SK-N-SH (cell line): ENCODE results near the gene MEOX1. TPM values are rescaled to one million over a fixed set of nuclear protein-coding genes. Genes with fewer than 3 reads are reported as not detected.

Source experiments
- CTCF ChIA-PET: fragments of 300-600, 350-600 bp; formaldehyde crosslinking; extraction: SDS; loops from one replicate; lab custom pipeline; 2021; lab: Yijun Ruan, JAX
- POLR2A ChIA-PET: fragments of 350-600 bp; sonication (Branson Sonifier 250); formaldehyde crosslinking; extraction: SDS; loops from one replicate; lab custom pipeline; 2020; ENCODE audit warnings: antibody characterized with exemption, inconsistent platforms; lab: Yijun Ruan, JAX
- DNase-seq: peaks from one replicate; pipeline ENCODE4 v3.0.0; 2012
- H2AFZ ChIP-seq: fragments of 200-600 bp; sonication (generic); 2 replicates; pipeline ENCODE4 v1.8.1; 2016; ENCODE audit warnings: antibody characterized with exemption, mild to moderate bottlenecking, low read depth
- H3F3A ChIP-seq: fragments of 200-600 bp; sonication (generic); replicated peaks from 2 replicates; pipeline ENCODE3; 2016; ENCODE audit warnings: antibody characterized with exemption, mild to moderate bottlenecking; ENCODE audit not compliant: insufficient read depth
- H3K27ac ChIP-seq, 2 experiments: fragments of 200-500 bp in 1 of 2; fragments of 200-600 bp in 1 of 2; sonication (Bioruptor generic) in 1 of 2; sonication (generic), shearing (Covaris generic) in 1 of 2; 2 replicates each; pipeline versions ENCODE4 v1.5.1 to v1.6.1; 2014 to 2016; ENCODE audit warnings: low read depth in 2 of 2, inconsistent platforms in 1 of 2, low read length in 1 of 2, mild to moderate bottlenecking in 1 of 2, mixed read lengths in 1 of 2
- H3K27me3 ChIP-seq: fragments of 200-600 bp; sonication (generic), shearing (Covaris generic); 2 replicates; pipeline ENCODE4 v1.6.1; 2016; ENCODE audit warnings: mixed run types; ENCODE audit not compliant: insufficient read depth
- H3K36me3 ChIP-seq, 2 experiments: fragments of 200-500 bp in 1 of 2; fragments of 200-600 bp in 1 of 2; sonication (Bioruptor generic) in 1 of 2; sonication (generic) in 1 of 2; replicated peaks in 1 of 2; 2 replicates each; pipeline versions ENCODE3 to v1.5.1; 2014 to 2016; ENCODE audit warnings: low read length in 1 of 2, mild to moderate bottlenecking in 1 of 2; ENCODE audit not compliant: insufficient read depth in 2 of 2, control insufficient read depth in 1 of 2
- H3K4me1 ChIP-seq, 2 experiments: fragments of 200-500 bp in 1 of 2; fragments of 200-600 bp in 1 of 2; sonication (Bioruptor generic) in 1 of 2; sonication (generic), shearing (Covaris generic) in 1 of 2; 2 replicates each; pipeline versions ENCODE4 v1.5.1 to v1.6.1; 2014 to 2016; ENCODE audit warnings: low read depth in 1 of 2, low read length in 1 of 2, mixed run types in 1 of 2; ENCODE audit not compliant: insufficient read depth in 2 of 2, control insufficient read depth in 1 of 2
- H3K4me2 ChIP-seq: fragments of 200-600 bp; sonication (generic), shearing (Covaris generic); 2 replicates; pipeline ENCODE4 v1.6.1; 2017; ENCODE audit warnings: mixed run types
- H3K4me3 ChIP-seq, 2 experiments: fragments of 200-500 bp in 1 of 2; fragments of 200-600 bp in 1 of 2; sonication (Bioruptor generic) in 1 of 2; sonication (generic), shearing (Covaris generic) in 1 of 2; 2 replicates each; pipeline versions ENCODE4 v1.5.1 to v1.8.1; 2014 to 2016; ENCODE audit warnings: low read depth in 2 of 2, inconsistent platforms in 1 of 2, low read length in 1 of 2, mild to moderate bottlenecking in 1 of 2, mixed read lengths in 1 of 2, moderate library complexity in 1 of 2
- H3K79me2 ChIP-seq: fragments of 200-600 bp; sonication (generic); 2 replicates; pipeline ENCODE4 v1.8.1; 2017; ENCODE audit warnings: mild to moderate bottlenecking; ENCODE audit not compliant: insufficient read depth
- H3K9ac ChIP-seq: fragments of 200-600 bp; sonication (generic); 2 replicates; pipeline ENCODE4 v1.6.1; 2017; ENCODE audit warnings: mixed run types
- H3K9me2 ChIP-seq: fragments of 200-600 bp; sonication (generic); 2 replicates; pipeline ENCODE4 v1.6.1; 2017; ENCODE audit warnings: mixed run types
- H3K9me3 ChIP-seq: fragments of 200-600 bp; sonication (generic); 2 replicates; pipeline ENCODE4 v1.6.1; 2017; ENCODE audit warnings: mixed run types, mild to moderate bottlenecking, moderate library complexity
- H4K20me1 ChIP-seq: fragments of 200-600 bp; sonication (generic); 2 replicates; pipeline ENCODE4 v1.6.1; 2017; ENCODE audit warnings: mild to moderate bottlenecking, mixed run types; ENCODE audit not compliant: insufficient read depth
- CTCF ChIP-seq: fragments of 200-600 bp; sonication (generic); IDR thresholded peaks from 2 replicates; pipeline ENCODE4 v1.6.1; 2017; ENCODE audit warnings: antibody characterized with exemption, mild to moderate bottlenecking, moderate library complexity
- EP300 ChIP-seq, 2 experiments: IDR thresholded peaks; 2 replicates each; pipeline versions ENCODE4 v1.4.0 to v1.6.1; 2012; ENCODE audit warnings: borderline replicate concordance in 1 of 2, low read depth in 1 of 2, low read length in 1 of 2
- EZH2phosphoT487 ChIP-seq: fragments of 200-600 bp; sonication (generic); IDR thresholded peaks from 2 replicates; pipeline ENCODE4 v1.6.1; 2017; ENCODE audit warnings: low read depth, mixed run types, mild to moderate bottlenecking, antibody characterized with exemption, moderate library complexity, borderline replicate concordance
- FOSL2 ChIP-seq: IDR thresholded peaks from 2 replicates; pipeline ENCODE4 v1.4.0; 2012; ENCODE audit warnings: low read depth, mild to moderate bottlenecking, moderate library complexity, borderline replicate concordance
- FOXJ3 ChIP-seq: sonication (generic); formaldehyde crosslinking; IDR thresholded peaks from 2 replicates; pipeline ENCODE4 v1.5.1; 2020; ENCODE audit warnings: mild to moderate bottlenecking, missing genetic modification reagents
- GATA2 ChIP-seq: sonication (generic); formaldehyde crosslinking; IDR thresholded peaks from 2 replicates; pipeline ENCODE4 v1.5.0; 2020; ENCODE audit warnings: mild to moderate bottlenecking, missing genetic modification reagents
- IRF3 ChIP-seq: fragments of 150-350 bp; IDR thresholded peaks from 2 replicates; pipeline ENCODE4 v1.6.1; 2016; ENCODE audit warnings: mild to moderate bottlenecking, low read depth, low read length
- MAX ChIP-seq: IDR thresholded peaks from 2 replicates; pipeline ENCODE4 v1.4.0; 2012; ENCODE audit warnings: low read depth
- MEF2A ChIP-seq: IDR thresholded peaks from 2 replicates; pipeline ENCODE4 v1.4.0; 2012; ENCODE audit warnings: low read depth, borderline replicate concordance
- MXI1 ChIP-seq: IDR thresholded peaks from 2 replicates; pipeline ENCODE4 v1.6.1; 2012; ENCODE audit warnings: mild to moderate bottlenecking, low read depth, low read length, improper control_type of control experiment
- PBX3 ChIP-seq: IDR thresholded peaks from 2 replicates; pipeline ENCODE4; 2012
- POLR2AphosphoS5 ChIP-seq: IDR thresholded peaks from 2 replicates; pipeline ENCODE4 v1.6.1; 2012; ENCODE audit warnings: low read depth, low read length
- RAD21 ChIP-seq: IDR thresholded peaks from 2 replicates; pipeline ENCODE4 v1.6.1; 2012; ENCODE audit warnings: mild to moderate bottlenecking, low read length
- RCOR1 ChIP-seq: fragments of 150-350 bp; IDR thresholded peaks from 2 replicates; pipeline ENCODE4 v1.6.1; 2017; ENCODE audit warnings: antibody characterized with exemption, low read length
- RXRA ChIP-seq: IDR thresholded peaks from 2 replicates; pipeline ENCODE4 v1.4.0; 2012; ENCODE audit warnings: low read depth, mild to moderate bottlenecking, borderline replicate concordance
- SIN3A ChIP-seq: IDR thresholded peaks from 2 replicates; pipeline ENCODE4 v1.6.1; 2012; ENCODE audit warnings: low read depth, mild to moderate bottlenecking, low read length, moderate library complexity, borderline replicate concordance
- SMC3 ChIP-seq: IDR thresholded peaks from 2 replicates; pipeline ENCODE4 v1.6.1; 2012; ENCODE audit warnings: low read depth, low read length, improper control_type of control experiment
- TCF12 ChIP-seq: IDR thresholded peaks from 2 replicates; pipeline ENCODE4 v1.4.0; 2012
- USF2 ChIP-seq: fragments of 150-350 bp; IDR thresholded peaks from 2 replicates; pipeline ENCODE4 v1.6.1; 2017; ENCODE audit warnings: antibody characterized with exemption, low read length, low read depth, borderline replicate concordance
- ZBTB33 ChIP-seq: IDR thresholded peaks from 2 replicates; pipeline ENCODE4 v1.4.0; 2012; ENCODE audit warnings: low read depth, borderline replicate concordance
- WGBS: methylation state at CpG from one replicate; pipeline ENCODE4 v1.1.6; 2017; ENCODE audit warnings: low lambda C conversion rate; 5-methylcytosine and 5-hydroxymethylcytosine counted together
- polyA plus RNA-seq, 3 experiments: library from polyadenylated mRNA; depleted of rRNA; stranded (reverse); fragments of >200 nt; gene quantifications; 2 replicates each; pipeline ENCODE4 v1.2.3, GENCODE V29; 2012

MEOX1 gene
- polyA plus RNA-seq, 1 of the 3 experiments (the other 2 are of a cell fraction) = 0.05 TPM

GRCh38 chr17:43641416-43641815 is 20.3 kb downstream of the MEOX1 start:
- no peak overlapping the region for H3K27ac ChIP-seq
- CTCF ChIA-PET = interaction anchor here (1.2 to 6.0 kb wide), 3 partner anchors 32 to 125 kb away, joined by 5 to 28 read pairs (median 9); no protein-coding TSS in a partner anchor
- H3K9me2 ChIP-seq = no peaks in the 10 kb centered on the region
- H3K36me3 ChIP-seq = no peaks in the 10 kb centered on the region
- peaks cover 0 to 2% of the 10 kb centered on the region in 2 experiments; a peak in 1 of 4 replicates for H3K4me1 ChIP-seq
- no peak for DNase-seq
- no peaks in the 10 kb centered on the region for H3F3A ChIP-seq
- no peaks in the 10 kb centered on the region for H3K79me2 ChIP-seq
- POLR2A ChIA-PET = no interaction called here
- TF ChIP-seq FOSL2 (no peak), MAX (no peak), EZH2phosphoT487 (no peak), RXRA (no peak), GATA2 (no peak), POLR2AphosphoS5 (no peak), SIN3A (no peak), USF2 (no peak), TCF12 (no peak), RCOR1 (no peak), MEF2A (no peak), EP300 (IDR thresholded peaks at IDR 0.05; ENCODE audit: borderline replicate concordance in 1 of 2, low read depth in 1 of 2, low read length in 1 of 2) (no peak), IRF3 (no peak), MXI1 (no peak), PBX3 (no peak), CTCF (no peak), RAD21 (no peak), FOXJ3 (CRISPR knock-in tag) (no peak), ZBTB33 (no peak), SMC3 (no peak)
- TF ChIP-seq, all 33 proteins: peak for 0
- Histone ChIP-seq H4K20me1 (no peaks in the 10 kb centered on the region), H3K4me3 (no peak overlapping the region), H2AFZ (no peak overlapping the region), H3K4me2 (no peak overlapping the region), H3K9ac (no peak overlapping the region), H3K27me3 (no peaks in the 10 kb centered on the region), H3K9me3 (no peaks in the 10 kb centered on the region)
- WGBS = 90% methylated on average over 7 of the region's 7 CpGs
